Smooth muscle cell (in vitro differentiated cells): ENCODE results near the gene PCBP3. TPM values are rescaled to one million over a fixed set of nuclear protein-coding genes. Genes with fewer than 3 reads are reported as not detected.

Experiments
- DNase-seq: peaks from one replicate; lab custom pipeline; 2025; ENCODE audit not compliant: unreplicated experiment; lab: John Stamatoyannopoulos, UW
- H2AFZ ChIP-seq: fragments of 200-600 bp; sonication (generic); 2 replicates; pipeline ENCODE4 v1.6.0; 2016; ENCODE audit warnings: antibody characterized with exemption, low read depth, mild to moderate bottlenecking
- H3F3A ChIP-seq: fragments of 200-600 bp; sonication (generic); 2 replicates; pipeline ENCODE4 v1.6.0; 2017; ENCODE audit warnings: antibody characterized with exemption, low read depth
- H3K27ac ChIP-seq: fragments of 200-600 bp; sonication (generic); 2 replicates; pipeline ENCODE4 v1.5.1; 2016; ENCODE audit warnings: low read depth, mild to moderate bottlenecking
- H3K27me3 ChIP-seq: fragments of 200-600 bp; sonication (generic); 2 replicates; pipeline ENCODE4 v1.6.1; 2016; ENCODE audit warnings: low read depth, mild to moderate bottlenecking
- H3K36me3 ChIP-seq: fragments of 200-600 bp; sonication (generic); 2 replicates; pipeline ENCODE4 v1.5.1; 2016; ENCODE audit warnings: low read depth
- H3K4me1 ChIP-seq: fragments of 200-600 bp; sonication (generic); 2 replicates; pipeline ENCODE4 v1.5.1; 2016; ENCODE audit warnings: low read depth
- H3K4me2 ChIP-seq: fragments of 200-600 bp; sonication (generic); 2 replicates; pipeline ENCODE4 v1.6.0; 2016; ENCODE audit warnings: mild to moderate bottlenecking
- H3K4me3 ChIP-seq: fragments of 200-600 bp; sonication (generic); 2 replicates; pipeline ENCODE4 v1.5.1; 2016; ENCODE audit warnings: mild to moderate bottlenecking
- H3K79me2 ChIP-seq: fragments of 200-600 bp; sonication (generic); 2 replicates; pipeline ENCODE4 v1.6.0; 2016; ENCODE audit warnings: low read depth, mild to moderate bottlenecking
- H3K9ac ChIP-seq: fragments of 200-600 bp; sonication (generic); 2 replicates; pipeline ENCODE4 v1.6.0; 2016; ENCODE audit warnings: low read depth
- H3K9me3 ChIP-seq: fragments of 200-600 bp; sonication (generic); replicated peaks from 2 replicates; pipeline ENCODE4 v1.5.1; 2016; ENCODE audit warnings: low read depth
- H4K20me1 ChIP-seq: fragments of 200-600 bp; sonication (generic); 2 replicates; pipeline ENCODE4 v1.6.0; 2016; ENCODE audit warnings: low read depth
- WGBS: methylation state at CpG from one replicate; pipeline ENCODE4 v1.1.7; 2016; ENCODE audit warnings: low lambda C conversion rate; 5-methylcytosine and 5-hydroxymethylcytosine counted together
- polyA plus RNA-seq: library from polyadenylated mRNA; unstranded; fragments of >200 nt; fragmentation: Nextera tagmentation; extraction: Ambion mirVana; gene quantifications from 2 replicates; pipeline ENCODE4 v1.2.1, GENCODE V29; 2016
- total RNA-seq: library from RNA; depleted of rRNA; stranded (reverse); fragments of >200 nt; gene quantifications from 2 replicates; pipeline ENCODE4 v1.2.3, GENCODE V29; 2014
- TF ChIP-seq, protein P1 (sequence below): fragments of 200-600 bp; sonication (generic); IDR thresholded peaks from 2 replicates; pipeline ENCODE4 v1.5.1; 2017; ENCODE audit warnings: borderline replicate concordance, mild to moderate bottlenecking, antibody characterized with exemption; ENCODE audit not compliant: insufficient read depth, poor library complexity, severe bottlenecking

PCBP3 gene
- total and polyA plus RNA-seq, 2 experiments from 2014 or later: 8.9 to 23.1 TPM

DNA sequence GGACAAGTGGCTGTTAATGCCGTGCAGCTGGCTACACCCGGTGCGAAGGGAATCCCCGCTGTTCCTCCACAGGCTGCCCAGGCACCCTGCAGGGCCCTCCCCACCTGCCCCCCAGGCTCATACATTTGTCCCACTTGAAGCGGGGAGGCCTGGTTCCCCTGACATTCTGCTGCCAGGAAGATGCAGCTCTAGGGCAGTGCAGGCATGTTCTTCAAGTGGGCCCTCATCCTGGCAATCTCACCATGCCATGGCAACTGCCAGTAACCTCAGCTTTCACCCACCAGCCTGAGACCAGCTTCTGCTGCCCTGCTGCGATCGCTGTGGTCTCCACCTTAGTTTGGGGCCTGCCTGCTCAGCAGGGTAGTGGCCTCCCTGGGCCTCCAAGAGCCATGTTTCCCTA is 186.1 kb downstream of the PCBP3 start:
- H3K36me3 ChIP-seq: no peaks in the 10 kb centered on the region
- no peaks in the 10 kb centered on the region for H4K20me1 ChIP-seq
- no peaks in the 10 kb centered on the region for H3K4me1 ChIP-seq
- H3K27ac ChIP-seq: no peak overlapping the region
- TF ChIP-seq, protein P1, sequence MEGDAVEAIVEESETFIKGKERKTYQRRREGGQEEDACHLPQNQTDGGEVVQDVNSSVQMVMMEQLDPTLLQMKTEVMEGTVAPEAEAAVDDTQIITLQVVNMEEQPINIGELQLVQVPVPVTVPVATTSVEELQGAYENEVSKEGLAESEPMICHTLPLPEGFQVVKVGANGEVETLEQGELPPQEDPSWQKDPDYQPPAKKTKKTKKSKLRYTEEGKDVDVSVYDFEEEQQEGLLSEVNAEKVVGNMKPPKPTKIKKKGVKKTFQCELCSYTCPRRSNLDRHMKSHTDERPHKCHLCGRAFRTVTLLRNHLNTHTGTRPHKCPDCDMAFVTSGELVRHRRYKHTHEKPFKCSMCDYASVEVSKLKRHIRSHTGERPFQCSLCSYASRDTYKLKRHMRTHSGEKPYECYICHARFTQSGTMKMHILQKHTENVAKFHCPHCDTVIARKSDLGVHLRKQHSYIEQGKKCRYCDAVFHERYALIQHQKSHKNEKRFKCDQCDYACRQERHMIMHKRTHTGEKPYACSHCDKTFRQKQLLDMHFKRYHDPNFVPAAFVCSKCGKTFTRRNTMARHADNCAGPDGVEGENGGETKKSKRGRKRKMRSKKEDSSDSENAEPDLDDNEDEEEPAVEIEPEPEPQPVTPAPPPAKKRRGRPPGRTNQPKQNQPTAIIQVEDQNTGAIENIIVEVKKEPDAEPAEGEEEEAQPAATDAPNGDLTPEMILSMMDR: no peak
- H2AFZ ChIP-seq: no peak overlapping the region
- no peaks in the 10 kb centered on the region for H3F3A ChIP-seq
- no peak overlapping the region for H3K4me3 ChIP-seq
- H3K9ac ChIP-seq: no peak overlapping the region
- H3K79me2 ChIP-seq: no peaks in the 10 kb centered on the region
- no peak overlapping the region for H3K4me2 ChIP-seq
- H3K27me3 ChIP-seq: no peaks in the 10 kb centered on the region
- DNase-seq: no peak
- no peaks in the 10 kb centered on the region for H3K9me3 ChIP-seq
- WGBS: 97% methylated on average over 7 of the region's 7 CpGs

DNA sequence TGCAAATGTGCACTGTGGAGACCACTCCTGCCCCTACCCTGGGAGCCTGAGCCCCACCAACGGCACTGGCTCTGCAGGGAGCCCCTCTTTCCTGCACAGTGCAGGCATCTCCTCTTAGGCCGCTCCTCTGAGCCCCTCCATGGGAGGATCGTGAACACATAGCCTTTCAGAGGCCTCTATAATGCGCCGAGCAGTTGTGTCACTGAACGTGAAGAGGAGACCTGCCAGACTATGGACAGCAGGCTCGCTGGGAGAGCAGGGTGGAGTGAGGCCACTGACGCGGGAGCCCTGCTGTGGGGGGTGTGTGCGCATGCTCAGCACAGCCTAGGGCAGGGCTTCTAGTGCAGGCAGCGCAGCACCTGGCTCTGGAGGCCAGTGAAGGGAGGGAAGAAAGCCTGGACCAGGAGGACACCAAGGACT is 186.7 kb downstream of the PCBP3 start:
- H3K9ac ChIP-seq: no peak overlapping the region
- no peaks in the 10 kb centered on the region for H4K20me1 ChIP-seq
- no peak for DNase-seq
- H3F3A ChIP-seq: no peaks in the 10 kb centered on the region
- TF ChIP-seq, protein P1: no peak
- no peaks in the 10 kb centered on the region for H3K27me3 ChIP-seq
- no peak overlapping the region for H3K27ac ChIP-seq
- no peaks in the 10 kb centered on the region for H3K79me2 ChIP-seq
- H3K4me1 ChIP-seq: no peaks in the 10 kb centered on the region
- no peak overlapping the region for H2AFZ ChIP-seq
- H3K4me2 ChIP-seq: no peak overlapping the region
- 83% methylated on average over 11 of the region's 11 CpGs for WGBS
- H3K36me3 ChIP-seq: no peaks in the 10 kb centered on the region
- H3K9me3 ChIP-seq: no peaks in the 10 kb centered on the region
- no peak overlapping the region for H3K4me3 ChIP-seq

DNA sequence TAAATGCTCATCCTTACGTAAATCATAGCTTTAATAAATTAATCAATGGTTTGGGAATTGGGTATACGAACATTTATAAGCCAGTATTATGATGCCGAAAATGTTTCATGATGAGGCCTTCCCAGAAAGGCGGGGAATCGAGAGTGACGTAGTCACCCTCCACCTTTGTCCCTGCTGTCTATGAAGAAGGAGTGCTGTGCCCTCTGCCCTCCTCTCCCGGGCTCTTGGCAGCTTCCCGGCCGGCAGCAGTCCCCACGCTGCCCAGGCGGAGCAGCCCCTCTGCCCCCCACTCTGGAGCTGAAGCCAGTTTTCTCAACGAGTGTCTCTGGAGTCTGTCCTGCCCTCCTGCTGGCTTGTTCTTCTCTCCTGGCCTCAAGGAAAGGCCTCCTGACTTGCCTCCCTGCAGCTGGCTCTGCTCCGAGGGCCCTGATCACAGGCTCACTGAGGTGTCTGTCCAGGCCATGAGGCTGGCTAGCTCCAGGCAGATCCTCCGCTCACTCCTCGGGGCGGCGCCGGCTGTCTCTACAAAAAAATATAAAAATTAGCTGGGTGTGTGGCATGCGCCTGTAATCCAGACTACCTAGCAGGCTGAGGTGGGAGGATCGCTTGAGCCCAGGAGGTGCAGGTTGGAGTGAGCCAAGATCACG is 187.3 kb downstream of the PCBP3 start:
- Histone ChIP-seq H3K27ac (no peak overlapping the region), H3K36me3 (no peaks in the 10 kb centered on the region), H3K9ac (no peak overlapping the region), H2AFZ (no peak overlapping the region), H3F3A (no peaks in the 10 kb centered on the region), H3K4me1 (no peaks in the 10 kb centered on the region), H3K27me3 (no peaks in the 10 kb centered on the region), H3K4me3 (no peak overlapping the region), H3K4me2 (no peak overlapping the region), H4K20me1 (no peaks in the 10 kb centered on the region), H3K79me2 (no peaks in the 10 kb centered on the region), H3K9me3 (no peaks in the 10 kb centered on the region)
- TF ChIP-seq, protein P1: no peak
- 93% methylated on average over 21 of the region's 21 CpGs for WGBS
- no peak for DNase-seq
